Measurements from ENCODE around the gene HOXB9.

The HOXB9 gene

GRCh38 chr17:48579760-48580554 is 46.2 kb downstream of the HOXB9 start:
- no peak for DNase-seq

DNA sequence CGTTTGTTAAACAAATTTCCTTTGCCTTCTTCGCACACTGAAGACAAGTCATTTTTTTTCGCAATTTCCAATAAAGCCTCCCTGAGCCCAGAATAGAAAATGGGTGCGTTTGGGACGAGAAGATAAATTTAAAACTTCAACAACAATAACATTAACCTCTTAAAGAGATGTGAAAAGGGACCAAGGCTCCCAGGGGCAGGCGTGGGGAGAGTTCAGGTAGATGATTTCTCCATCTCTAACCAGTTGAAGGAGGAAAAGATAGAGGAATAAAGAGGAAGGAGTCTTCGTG is 46.7 kb downstream of the HOXB9 start:
- DNase-seq = no peak

DNA sequence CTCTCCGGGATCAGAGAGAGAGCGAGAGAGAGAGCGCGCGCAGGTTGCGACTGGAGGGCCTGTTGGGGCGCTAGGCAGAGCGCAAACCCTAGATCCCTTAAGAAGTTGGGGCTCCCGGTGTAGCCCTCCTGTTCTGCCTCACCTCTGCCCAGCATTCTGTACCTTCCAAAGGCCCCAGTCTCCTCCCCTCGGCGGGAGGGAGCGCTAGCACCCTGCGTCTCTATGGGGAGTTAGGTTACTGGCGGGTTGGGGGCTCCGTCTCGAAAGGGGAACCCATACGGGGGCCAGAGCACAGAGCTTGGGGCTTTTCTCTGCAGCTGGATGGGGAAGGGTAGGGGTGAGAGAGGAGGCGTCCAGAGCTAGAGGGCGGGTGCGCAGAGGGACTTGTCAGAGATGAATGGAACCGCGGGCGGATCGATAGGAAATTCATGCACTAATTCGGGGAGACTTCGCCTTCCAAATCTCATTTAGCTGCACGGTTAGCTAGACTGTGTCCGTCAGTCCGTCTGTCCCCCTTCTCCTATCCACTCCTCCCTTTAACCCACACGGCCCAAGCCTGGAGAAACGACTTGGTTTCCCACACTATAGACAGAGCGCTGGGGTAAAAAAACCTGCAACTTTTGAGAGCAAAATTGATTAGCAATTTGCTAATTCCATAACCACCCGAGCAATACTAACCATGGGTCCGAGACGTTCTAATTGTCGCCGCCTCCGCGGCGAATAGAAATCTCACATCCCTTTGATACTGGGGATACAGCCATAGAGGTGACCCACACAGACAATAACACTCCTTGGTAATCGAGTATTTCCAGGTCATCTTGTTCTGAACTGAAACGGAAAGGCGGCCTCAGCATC is 47.3 kb downstream of the HOXB9 start:
- peak; percentile 35 for DNase-seq

GRCh38 chr17:48577946-48578615 is 48.1 kb downstream of the HOXB9 start, which contains the start of gene HOXB4:
Gene HOXB4 (minus strand): TSS chr17:48578350. CDS start chr17:48578319, 31 bp downstream.
- peak; percentile 83 for DNase-seq

DNA sequence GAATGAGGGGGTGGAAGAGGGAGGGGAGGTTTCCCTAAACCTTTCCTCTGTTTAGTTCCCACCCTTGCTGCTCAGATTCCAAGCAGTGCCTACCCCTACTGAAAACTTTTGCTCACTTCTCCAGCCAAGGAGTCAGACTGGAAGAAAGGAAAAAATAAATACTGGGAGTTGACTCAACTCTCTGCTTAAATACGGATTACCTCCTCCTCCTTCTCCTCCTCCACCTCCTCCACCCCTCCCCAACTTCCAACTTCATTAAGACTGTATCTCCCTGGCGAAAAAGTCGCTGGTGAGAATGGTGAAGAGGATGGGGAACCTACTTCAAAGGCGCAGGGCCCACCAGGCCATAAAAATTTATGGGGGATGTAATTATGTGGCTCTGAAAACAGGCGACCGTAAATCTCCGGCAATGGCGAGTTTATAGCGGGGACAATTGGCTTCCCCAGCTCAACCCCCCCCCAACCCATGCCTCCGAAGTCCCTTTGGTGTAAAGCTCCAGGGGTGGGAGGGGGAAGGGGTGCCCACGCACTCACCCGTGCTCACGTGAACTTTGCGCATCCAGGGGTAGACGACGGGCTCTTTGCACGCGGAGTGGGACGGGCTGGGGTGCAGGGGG is 48.7 kb downstream of the HOXB9 start:
- no peak for DNase-seq

DNA sequence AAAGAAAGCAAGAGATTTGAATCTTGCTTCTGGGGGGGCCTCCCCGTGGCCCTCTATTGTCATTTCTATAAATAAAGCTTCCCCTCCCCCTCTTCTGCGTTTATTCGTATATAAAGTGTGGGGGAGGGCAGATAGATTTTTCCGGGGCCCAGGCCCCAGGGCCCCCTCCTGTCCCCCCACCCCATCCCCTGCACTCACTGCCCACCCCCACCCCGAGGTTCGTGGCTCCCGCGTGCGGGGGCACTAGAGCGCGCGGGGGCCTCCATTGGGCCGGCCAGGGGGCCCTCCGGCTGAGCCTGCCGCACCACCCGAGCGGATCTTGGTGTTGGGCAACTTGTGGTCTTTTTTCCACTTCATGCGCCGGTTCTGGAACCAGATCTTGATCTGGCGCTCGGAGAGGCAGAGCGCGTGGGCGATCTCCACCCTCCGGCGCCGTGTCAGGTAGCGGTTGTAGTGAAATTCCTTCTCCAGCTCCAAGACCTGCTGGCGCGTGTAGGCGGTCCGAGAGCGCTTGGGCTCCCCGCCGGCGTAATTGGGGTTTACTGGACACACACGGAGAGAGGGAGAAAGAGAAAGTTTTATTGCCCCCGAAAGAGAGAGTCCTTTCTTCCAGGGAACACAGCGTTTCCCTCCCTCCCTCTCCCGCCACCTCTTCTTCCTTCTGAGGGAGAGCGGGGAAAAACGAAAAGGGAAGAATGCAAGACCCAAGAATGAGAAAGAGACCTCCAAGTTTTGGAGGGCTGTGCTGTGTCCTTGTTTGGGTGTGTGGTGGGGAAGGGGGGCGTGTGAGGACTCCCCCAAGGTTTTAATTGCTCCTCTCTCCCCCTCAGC is 49.5 kb downstream of the HOXB9 start:
- DNase-seq = peak; percentile 45

DNA sequence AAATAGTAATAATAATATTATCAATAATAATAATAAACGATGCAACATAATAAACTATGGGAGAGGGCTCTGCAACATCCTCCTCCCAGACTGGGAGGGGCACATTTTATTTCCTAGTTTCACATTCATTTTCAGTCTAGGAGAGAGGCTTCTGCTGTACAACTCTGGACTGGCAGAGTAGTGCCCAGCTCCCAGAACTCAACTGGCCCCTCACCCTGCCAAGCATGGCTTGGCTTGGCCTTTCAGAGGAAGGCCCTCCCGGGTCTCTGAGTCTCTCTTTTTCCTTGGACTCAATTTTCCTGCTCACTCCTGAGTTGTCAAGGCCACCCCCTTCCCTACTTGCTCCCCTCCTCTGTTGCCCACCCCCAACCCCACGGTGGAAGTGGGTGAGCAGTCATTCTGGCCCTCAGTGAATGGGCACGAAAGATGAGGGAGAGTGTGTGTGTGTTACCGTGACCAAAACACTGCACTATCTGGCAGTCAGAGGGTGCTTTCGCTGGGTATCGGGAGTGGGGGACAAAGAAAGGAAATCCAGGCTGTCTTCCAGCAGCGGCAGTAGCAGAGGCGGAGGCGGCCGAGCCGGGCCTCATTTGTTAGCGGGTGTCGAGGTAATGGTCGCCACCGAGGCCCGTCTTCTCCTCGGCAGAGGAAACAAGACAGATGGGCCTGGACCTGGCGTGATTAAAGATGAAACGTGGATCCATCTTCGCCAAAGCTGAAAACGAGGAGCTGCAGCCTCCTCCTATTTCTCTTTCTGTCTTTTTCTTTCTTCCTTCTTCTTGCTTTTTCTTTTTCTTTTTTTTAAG is 50.3 kb downstream of the HOXB9 start:
- no peak for DNase-seq

DNA sequence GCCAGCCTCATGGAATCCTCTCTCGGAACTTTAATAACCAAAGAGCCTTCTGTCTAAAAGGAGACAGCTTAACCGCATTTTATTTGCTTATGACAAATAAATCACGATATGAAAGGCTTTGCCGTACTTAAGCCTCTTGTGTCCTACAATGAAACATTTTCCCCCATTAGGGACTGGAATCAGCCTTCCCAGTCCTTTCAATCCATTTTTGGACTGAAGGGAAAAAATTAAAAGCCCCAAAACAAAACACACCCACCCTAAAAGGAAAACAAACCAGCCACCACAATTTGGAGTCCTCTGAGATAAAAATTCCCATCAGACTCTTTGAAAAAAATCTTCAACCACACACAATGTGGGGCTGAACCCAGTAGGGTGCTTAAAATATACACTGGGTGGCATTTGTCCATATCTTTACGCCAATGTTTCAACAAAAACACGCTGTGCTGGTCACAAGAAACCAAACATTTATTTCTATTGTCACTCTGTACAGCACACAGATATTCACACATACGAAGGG is 51.0 kb downstream of the HOXB9 start:
- DNase-seq = no peak

DNA sequence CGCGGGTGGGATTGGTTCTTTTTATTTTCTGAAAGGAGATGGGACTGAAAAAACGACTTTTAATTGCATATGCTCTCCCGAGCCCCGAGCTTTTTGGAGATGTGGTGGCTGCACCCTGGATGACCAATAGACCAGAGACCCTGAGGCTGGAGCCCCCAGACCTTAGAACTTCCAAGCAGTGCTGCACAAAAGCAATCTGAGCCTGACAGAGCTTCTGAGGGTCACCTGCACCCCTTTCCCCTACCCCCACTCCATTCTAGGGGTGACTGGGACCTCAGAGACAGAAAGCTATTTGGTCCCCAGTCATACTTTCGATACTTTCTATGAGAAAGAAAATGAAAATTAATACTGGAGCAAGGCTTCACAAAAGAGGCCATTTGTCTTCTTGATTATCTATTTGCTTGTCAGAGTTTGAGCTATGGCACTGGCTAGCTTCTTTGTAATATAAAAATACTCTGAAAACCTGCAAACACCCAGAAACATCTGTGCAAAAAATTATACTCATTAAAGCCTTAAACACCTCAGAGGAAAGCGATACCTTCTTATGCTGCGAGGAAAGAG is 51.6 kb downstream of the HOXB9 start:
- DNase-seq = no peak

DNA sequence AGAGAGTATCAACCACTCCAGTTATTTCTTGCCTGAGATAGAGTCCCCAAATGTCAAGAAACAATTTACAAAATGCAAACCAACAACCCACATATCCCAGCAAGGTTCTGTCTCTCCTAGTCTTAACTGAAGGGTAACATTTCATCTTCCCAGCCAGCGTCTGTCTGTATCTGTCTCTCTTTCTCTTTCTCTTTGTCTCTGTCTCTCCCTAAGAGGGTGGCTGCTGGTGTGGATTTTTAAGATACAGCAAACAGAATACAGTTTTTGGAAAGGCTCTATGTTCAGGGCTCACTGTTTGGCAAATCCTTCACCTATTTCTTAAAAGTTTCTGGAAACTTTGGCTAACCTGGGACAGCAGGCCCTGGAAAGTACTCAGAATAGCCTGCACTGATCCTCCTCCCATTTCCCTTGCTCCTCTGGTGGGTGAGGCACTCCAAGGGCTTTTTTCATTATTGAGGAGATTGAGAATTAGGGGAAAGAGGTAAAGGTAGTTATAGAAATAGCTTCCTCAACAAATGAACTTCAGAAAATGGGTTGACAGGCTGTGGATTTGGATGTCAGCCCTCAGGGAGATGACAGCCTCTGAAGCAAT is 54.2 kb downstream of the HOXB9 start:
- no peak for DNase-seq

Data from stimulated activated CD4-positive, alpha-beta T cell treated with anti-CD3 and anti-CD28 coated beads, Interleukin-15, amount 100 ng/mL, for 24 hours (primary cell).